ENCODE results near the gene GRIA4. TPM values are rescaled to one million over a fixed set of nuclear protein-coding genes. Genes with fewer than 3 reads are reported as not detected.
A peak's percentile ranks its signal among the peaks of the same experiment; 100 is the strongest.

Gene GRIA4
- total RNA-seq, 1 experiment from 2014 or later, result not detected

DNA sequence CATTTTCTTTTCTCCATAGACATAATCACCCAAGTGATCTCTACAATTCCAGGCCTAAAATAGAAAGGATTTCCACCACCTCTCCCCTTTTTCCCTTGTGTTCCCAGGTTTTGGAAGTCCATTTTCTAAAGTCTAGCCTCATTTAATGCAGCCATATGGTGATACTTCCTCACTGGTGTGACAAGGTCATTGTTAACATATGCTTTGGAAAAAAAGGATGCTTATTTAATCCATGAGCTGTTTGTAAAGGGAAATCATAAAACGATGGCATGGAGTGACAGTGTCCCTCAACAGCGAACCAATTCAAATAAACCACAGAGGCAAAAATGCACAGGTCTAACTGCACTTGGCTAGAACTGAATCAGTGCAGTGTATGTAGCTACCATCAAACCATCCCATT lies 26.6 kb downstream of the GRIA4 start:
- DNase-seq (ENCODE audit: low read depth), result no peak

DNA sequence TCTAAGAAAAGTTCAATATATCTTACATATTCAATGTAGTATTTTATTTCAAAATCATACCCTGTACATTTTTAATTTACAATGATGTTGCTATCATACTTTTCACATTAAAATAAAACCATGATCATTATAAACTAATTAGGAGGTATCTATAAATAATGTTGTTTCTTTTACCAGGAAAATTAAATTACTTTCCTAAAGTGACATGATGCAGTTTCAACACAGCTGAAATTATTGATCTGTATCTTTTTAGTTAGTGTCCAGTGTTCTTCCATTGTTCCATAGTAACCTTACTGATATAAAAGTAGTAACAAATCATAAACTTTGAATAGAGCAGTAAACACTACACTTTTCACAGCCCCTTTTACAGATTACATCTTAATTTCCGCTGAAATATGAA lies 29.7 kb downstream of the GRIA4 start:
- DNase-seq (ENCODE audit: low read depth), result no peak

DNA sequence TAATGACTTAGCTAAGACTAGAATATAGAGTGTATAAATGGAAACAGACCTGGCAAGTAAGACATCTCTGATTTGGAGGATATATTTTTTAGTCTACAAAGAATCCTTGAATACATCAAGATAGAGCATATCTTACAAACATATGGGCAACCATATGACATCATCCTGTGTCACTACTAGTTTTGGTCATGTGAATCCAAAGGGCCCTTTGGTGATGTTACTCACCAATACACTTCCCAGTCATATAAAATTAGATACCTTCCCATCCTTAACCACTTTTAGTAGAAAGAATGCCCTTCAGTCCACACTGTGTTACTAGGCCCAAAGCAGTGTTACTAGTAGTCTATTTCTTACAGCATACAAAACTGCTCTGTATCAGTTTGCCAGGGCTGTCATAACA lies 31.6 kb downstream of the GRIA4 start:
- no peak for DNase-seq (ENCODE audit: low read depth)

DNA sequence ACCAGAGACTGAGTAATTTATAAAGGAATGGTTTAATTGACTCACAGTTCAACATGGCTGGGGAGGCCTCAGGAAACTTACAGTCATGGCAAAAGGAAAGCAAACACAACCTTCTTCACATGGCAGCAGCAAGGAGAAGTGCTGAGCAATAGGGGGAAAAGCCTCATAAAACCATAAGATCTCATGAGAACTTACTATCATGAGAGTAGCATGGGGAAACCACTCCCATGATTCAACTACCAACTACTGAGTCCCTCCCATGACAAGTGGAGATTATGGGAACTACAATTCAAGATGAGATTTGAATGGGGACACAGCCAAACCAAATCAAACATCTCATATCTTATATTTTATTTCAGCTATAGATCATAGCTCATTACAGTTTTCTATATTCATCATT lies 33.0 kb downstream of the GRIA4 start:
- no peak for DNase-seq (ENCODE audit: low read depth)

DNA sequence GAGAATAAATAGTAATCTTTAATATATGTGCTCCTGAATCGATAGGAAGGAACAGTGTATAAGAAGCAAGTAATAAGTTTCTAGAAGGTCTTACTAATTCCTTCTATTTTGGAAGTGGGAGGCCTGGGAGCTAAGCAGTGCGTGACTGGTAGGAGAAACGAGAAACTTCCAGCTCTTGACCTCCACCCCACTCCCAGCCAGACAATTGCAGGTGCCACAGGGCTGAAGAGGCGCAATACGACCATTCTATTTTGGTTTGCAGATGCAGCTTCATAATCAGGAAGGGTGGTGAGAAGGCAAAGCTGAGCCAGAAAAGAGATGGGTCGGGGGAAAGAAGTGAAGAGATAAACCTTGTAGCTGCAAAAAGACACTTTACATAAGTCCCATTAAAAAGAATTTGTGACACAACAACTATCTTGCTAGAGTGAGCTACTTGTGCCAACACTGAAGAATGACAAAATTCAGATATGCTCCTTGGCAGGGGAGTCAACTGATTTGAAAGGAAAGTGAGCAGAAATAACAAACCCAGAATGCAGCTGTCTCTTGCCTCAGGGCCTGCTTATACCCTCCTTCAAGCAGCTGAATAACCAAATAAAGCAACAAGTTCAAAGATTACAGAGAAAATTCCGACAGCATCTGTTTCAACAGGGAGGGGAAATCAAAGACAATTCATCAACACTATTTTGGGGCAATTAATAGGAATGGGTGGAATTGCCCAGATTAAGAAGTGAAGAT lies 35.1 kb downstream of the GRIA4 start:
- DNase-seq (ENCODE audit: low read depth), result no peak

DNA sequence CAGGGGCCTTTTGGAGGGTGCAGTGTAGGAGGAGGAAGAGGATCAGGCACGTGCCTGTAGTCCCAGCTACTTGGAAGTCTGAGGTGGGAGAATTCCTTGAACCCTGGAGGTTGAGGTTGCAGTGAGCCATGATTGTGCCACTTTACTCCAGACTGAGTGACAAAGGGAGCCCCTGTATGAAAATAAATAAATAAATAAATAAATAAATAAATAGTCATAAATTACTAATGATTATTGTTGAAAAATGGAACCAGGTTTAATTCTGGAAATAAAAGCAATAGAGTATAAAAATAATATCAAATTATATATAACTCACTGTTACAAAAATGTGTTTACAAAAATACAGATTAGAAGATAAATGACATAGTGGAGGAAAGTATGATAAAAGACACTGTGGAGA lies 37.9 kb downstream of the GRIA4 start:
- no peak for DNase-seq (ENCODE audit: low read depth)

DNA sequence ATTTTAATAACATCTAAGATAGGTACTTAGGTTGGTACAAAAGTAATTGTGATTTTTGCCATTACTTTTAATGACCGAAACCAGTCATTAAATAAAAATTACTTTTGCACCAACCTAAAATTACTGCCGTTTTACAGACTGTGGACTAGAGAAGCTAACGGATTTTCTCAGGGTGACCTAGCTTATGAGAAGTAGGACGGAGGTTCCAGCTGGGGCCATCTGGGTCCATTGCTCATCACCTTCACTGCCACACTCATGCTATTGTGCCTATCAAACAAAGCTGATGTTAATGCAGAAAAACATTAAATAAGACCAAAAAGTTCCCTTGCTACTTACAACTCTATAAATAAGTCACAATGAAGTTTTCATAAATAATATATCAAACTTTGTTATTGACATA lies 38.9 kb downstream of the GRIA4 start:
- no peak for DNase-seq (ENCODE audit: low read depth)

DNA sequence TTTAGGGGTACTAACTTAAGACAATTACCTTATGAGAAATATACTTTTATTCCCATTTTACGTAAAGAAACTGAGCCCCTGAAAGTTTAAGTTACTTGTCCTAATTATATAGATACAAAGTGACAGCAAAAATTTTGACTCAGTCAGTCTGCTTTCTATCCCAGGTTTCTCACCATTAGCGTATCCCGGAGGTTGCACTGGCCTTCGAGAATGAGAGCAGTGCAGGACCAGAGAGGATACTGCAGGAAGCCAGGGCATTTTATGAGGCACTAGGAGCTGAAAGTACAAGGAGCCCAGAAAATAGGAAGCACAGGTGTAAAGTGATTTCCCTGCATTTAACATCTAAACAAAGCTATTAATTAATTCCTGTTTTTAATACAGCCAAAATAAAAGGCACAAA lies 55.4 kb downstream of the GRIA4 start:
- DNase-seq (ENCODE audit: low read depth), result no peak

DNA sequence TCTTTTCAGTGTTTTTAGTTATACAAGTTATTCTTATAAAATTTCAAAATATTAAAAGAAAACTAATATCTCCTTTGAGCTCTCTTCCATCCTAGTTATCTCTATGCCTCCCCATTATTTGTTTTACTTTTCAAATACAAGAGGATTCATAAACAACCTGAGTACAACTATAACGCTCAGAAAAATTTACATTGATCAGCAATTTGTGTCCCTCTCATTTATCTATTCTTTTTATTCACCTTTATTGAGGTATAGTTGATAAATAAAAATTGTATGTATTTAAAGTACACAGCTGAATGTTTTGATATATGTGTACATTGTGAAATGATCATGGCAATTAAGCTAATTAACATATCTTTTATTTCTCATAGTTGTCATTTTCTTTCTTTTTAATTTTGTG lies 57.6 kb downstream of the GRIA4 start:
- no peak for DNase-seq (ENCODE audit: low read depth)

DNA sequence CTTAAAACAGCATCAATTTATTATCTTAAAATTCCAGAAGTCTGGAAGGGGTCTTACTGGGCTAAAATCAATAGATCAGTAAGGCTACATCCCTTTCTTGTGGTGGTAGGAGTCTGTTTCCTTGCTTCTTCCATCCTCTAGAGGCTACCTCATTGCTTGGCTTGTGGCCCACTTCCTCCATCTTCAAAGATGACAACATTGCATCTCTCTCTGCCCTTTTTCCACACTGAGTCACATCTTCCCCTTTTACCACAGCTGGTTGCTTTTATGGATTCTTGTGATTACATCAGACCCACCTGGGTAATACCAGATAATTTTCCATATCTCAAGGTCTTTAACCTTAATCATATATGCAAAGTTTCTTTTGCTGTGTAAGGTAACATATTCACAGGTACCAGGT lies 60.9 kb downstream of the GRIA4 start:
- no peak for DNase-seq (ENCODE audit: low read depth)

DNA sequence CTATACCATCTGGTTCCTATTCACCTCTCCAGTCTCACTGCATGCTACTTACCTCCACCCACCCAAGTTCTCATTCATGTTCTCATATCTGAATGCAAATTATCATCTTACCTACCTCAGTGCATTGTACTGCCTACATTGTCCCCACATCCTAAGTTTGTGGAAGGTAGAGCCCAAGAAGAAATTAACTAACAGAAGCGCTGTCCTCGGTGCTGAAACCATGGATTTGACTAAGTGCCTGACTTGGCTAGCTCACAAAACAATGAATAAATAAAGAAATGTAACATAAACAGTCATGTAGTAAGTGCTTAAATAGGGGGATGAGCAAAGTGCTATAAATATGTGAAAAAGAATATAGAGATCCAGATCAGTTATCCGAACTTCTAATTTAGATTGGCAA lies 63.2 kb downstream of the GRIA4 start:
- DNase-seq (ENCODE audit: low read depth), result peak; percentile 28

DNA sequence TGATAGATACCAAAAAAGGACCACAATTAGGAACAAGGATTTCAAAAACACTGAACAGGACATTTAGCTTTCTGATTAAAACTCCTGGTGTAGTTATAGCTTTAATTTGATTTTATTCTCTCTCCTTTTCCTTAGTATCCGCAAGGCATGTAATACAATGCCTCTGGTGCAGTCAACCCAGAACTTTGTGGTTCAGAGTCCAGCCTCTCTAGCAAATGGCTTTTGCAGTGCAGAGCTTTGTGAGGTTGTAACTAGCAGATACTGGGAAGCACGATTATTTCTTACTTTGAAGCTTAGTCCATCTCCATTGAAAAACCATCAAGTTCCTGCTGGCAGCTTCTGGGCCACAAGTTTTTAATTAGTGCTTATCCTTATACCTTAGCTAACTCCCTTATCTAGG lies 79.8 kb downstream of the GRIA4 start:
- no peak for DNase-seq (ENCODE audit: low read depth)

DNA sequence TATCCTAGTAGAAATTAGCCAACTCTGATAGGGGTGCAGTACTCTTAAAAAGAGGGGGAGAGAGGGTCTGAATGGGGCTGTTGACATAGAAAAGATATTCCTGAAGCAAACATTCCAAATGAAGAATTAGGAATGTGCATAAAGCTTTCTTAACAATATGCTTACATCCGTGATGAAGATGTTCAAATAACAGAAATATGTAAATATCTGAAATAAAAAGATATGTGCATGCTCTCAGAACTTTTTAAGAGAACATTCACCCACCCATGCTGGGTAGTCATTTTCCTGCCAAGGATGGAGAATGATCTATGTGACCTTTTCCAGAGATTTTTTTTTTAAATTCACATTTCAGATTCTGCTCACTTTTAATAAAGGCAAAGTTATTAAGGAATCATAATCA lies 80.6 kb downstream of the GRIA4 start:
- DNase-seq (ENCODE audit: low read depth), result no peak

DNA sequence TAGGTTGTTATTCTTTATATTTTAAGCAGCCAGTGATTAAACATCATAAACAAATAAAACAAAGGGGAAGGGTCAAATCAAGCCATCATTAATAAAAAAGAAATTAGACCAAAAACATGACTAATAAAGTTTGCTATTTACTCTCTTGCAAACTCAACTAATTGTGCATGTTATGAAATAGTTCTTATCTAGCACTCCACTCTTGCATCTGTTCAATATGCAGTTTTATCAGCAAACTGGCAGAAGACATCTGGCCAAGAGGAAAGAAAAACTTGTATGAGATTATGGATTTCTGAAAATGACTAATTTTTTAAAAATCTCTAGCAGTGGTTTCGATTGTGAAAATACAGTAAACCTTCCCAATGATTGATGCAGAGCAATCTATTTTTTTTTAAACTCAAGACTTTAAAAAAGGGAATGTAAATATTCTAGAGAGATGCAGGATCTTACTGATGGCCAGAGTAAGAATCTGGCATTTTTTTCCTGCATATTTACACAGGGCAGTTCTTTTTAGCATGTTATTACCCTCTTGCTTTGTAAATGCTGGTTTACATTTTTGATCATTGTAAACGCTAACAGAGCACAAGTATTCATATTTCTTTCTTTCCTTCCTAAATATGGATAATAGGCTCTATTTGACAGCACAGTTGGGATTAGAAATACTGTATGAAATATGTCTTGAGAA lies 83.3 kb downstream of the GRIA4 start:
- no peak for DNase-seq (ENCODE audit: low read depth)

DNA sequence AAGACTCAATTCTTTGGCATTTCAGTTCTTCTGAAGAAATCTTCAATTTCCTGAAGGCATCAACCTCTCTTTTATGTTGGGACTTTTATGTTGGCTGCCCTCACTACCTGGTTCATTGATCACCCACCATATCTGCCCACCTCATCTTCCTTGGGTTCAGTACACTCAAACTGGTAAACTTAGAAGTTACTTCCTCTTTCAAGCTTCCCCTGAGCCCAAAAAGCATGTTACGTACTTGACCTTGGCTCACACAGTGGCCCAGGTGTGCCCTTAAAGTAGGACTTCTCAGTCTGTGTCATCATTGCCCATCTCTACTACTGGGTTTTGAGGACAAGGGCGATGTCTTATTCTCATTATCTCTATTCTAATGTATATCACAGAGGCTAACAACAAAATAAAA lies 86.1 kb downstream of the GRIA4 start:
- DNase-seq (ENCODE audit: low read depth), result no peak

DNA sequence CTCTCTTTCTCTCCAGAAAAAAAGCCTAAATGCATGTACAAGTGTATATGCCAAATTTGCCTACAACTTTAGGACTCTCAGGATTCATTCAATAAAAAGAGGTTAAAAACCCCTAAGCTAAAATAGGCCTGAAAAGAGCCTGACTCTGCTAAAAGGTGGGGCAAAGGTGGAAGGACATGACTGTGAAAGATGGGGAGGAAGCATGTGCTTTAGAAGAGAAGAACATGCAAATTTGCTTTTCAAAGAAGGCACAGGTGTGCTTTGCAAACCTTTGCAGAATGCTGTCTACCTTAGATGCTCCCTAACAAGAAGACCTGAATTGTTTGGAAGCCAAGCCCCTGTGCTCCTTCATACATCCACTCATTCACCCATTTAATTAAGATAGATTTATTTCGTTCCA lies 87.4 kb downstream of the GRIA4 start:
- no peak for DNase-seq (ENCODE audit: low read depth)

DNA sequence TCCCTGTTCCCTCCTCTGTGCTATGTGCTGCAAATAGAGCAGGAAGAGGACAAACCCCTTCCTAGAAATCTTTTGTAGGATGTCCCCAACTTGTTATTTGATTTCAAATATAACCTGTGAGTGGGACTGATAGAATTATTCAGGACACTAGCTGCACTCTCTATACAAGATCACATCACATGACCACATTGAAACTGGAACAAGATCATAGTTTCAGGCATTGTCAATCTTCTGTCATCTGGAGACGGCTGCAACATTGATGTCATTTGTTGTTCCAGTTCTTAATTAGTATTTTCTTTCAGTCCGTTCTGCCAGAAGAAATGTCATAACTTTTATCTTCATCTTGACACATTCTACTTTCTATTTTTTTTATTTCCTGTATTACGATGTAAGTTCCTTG lies 89.3 kb downstream of the GRIA4 start:
- DNase-seq (ENCODE audit: low read depth), result no peak

DNA sequence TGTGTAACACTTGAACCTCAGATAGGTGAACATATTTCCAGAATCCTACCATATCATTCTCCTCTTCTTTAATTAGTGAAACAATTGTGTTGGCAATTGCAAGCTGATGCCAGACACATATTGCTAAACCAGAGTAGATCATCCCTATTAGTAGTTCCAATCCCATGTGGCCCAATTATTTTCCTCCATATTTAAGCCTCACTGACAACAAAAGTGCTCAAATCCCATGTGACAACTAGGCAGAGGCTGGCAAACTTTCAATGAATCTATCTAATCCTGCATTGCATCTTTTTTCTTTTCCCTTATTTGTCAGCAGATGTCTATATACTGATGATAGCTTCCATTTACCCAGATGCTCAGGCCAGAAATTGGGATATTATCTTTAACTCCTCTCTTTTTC lies 90.4 kb downstream of the GRIA4 start:
- no peak for DNase-seq (ENCODE audit: low read depth)

DNA sequence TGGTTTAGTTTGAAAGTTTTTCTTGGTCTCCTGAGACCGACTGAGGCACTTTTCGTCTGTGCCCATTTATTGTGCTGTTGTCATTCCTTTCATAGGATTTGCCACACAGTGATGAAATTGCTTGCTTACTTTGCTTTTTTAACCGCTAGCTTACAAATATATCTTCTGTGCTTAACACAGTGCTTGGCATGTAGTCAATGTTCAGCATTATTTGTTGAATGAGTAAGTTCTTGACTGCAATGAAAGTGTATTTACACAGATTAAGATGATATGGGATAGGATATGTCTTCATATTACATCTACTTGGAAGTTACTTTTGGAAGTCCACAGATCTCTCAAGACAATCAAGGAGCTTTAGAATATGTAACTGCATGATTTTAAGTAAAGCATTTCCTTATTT lies 91.2 kb downstream of the GRIA4 start:
- DNase-seq (ENCODE audit: low read depth), result no peak

DNA sequence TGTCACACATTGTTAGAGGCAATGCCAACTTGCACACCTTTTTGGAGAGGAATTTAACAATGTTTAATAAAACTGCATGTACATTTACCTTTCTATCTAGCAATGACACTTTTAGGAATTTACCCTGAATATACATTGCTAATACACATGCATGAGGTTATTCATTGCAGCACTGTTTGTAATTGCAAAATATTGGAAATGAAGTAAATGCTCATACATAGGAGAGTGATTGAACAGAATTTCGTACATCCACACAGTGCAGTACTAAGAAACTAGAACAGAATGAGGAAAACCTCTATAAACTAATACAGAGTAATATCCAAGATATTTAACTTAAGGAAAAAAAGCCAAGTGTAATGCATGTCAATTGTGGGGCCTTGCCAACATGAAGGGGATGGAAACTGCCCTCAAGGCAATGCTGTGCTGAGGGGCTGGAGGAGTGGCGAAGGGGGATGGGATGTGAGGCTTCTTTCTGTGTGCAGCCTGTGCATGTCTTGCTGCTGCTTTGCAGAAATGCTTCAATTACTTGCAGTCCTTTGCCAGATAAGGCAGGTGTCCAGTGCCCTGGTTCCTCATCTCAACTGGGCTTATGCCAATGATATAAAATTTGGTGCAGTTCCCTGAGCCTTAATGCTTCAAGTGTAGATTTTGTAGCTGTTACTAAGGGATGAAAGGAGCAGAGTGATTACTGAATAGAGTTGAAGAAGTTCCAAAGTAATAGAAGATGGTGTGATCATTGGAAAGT lies 96.1 kb downstream of the GRIA4 start:
- no peak for DNase-seq (ENCODE audit: low read depth)

DNA sequence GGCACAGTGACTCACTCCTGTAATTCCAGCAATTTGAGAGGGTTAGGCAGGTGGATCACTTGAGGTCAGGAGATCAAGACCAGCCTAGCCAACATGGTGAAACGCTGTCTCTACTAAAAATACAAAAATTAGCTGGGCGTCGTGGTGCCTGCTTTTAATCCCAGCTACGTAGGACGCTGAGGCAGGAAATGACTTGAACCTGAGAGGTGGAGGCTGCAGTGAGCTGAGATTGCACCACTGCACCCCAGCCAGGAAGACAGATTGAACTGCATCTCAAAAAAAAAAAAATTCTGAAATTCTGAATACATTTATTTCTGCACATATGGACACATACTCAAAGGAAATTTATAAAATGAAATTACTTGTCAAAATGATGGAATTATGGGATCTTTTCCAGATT lies 103.2 kb downstream of the GRIA4 start:
- no peak for DNase-seq (ENCODE audit: low read depth)

DNA sequence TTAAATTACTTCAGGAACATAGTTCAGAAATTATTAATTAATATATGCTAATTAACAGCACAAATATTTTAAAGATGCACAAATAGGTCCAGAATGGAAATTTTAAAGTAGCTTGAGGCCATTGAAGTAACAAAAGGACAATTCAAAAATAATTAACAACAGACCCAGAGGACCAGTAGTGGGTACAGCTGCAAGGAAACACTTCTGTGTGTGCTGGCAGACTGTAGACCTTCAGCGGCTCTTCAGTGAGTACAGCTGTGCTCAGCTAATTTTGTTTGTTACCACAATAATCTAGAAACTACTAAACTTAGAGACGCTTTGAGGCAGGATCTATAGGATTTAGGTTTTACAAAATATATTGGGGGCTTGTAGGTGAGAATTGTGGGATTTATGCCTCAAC lies 103.8 kb downstream of the GRIA4 start:
- no peak for DNase-seq (ENCODE audit: low read depth)

DNA sequence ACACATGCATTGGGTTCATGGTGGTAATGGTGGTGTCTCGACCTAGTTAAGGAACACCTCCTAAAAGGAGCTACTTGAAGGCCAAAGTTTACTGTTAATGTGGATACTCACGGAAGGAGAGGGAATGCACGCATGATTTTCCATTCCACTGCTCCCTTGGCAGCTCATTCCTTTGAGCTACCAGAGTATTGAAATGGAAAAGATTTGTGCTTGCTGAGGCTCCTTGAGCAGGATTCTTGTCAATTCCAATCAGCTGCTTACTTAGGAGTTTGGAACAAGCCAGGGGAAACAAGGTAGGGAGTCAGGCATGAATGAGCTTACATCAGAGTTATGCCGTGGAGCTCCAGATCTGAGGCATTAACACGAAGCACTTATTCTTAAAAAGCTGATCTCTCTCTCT lies 108.8 kb downstream of the GRIA4 start:
- no peak for DNase-seq (ENCODE audit: low read depth)
